ENCODE measurements around the gene PFDN1. TPM values are rescaled to one million over a fixed set of nuclear protein-coding genes. Genes with fewer than 3 reads are reported as not detected.
A peak's percentile ranks its signal among the peaks of the same experiment; 100 is the strongest.

PFDN1 gene
- total RNA-seq, 1 experiment from 2014 or later: 94.1 TPM

GRCh38 chr5:140298183-140298601, 4.7 kb downstream of the PFDN1 start:
- Histone ChIP-seq H3K27me3 (replicated peaks; ENCODE audit: insufficient read depth, low read depth, low read length, poor library complexity) (no peaks in the 10 kb centered on the region), H3K4me1 (ENCODE audit: insufficient read depth, low read length, poor library complexity, severe bottlenecking) (peaks cover 74% of the 10 kb centered on the region), H3K27ac (ENCODE audit: low read depth, low read length, poor library complexity, severe bottlenecking) (no peak overlapping the region), H3K9me3 (ENCODE audit: low read depth, low read length, poor library complexity, severe bottlenecking) (no peaks in the 10 kb centered on the region), H3K36me3 (ENCODE audit: insufficient read depth, low read length, poor library complexity, severe bottlenecking) (no peaks in the 10 kb centered on the region), H3K4me3 (ENCODE audit: low read depth, low read length, poor library complexity, severe bottlenecking) (no peak overlapping the region)
- no TSS peak for BruUV-seq (replicated peaks)
- TF ChIP-seq EZH2 (IDR thresholded peaks at IDR 0.05; ENCODE audit: borderline replicate concordance, low read depth, low read length, poor library complexity, severe bottlenecking) (no peak), CTCF (conservative IDR thresholded peaks at IDR 0.05; ENCODE audit: low read depth, low read length) (no peak)
- ChIA-PET CTCF (no interaction called here), POLR2A (ENCODE audit: low non-redundant PET) (interaction anchor here (0.6 kb wide), 1 partner anchor 54 kb away, joined by 5 read pairs; no protein-coding TSS in a partner anchor)
- intact Hi-C loops (cut with micrococcal nuclease; ENCODE audit: unreplicated experiment): no loop called here
- peak; percentile 43 for DNase-seq (ENCODE audit: low spot score)

GRCh38 chr5:140297283-140297682, 5.6 kb downstream of the PFDN1 start:
- no peaks in the 10 kb centered on the region for H3K27me3 ChIP-seq (replicated peaks; ENCODE audit: insufficient read depth, low read depth, low read length, poor library complexity)
- intact Hi-C loops (cut with micrococcal nuclease; ENCODE audit: unreplicated experiment): no loop called here
- no peak overlapping the region for H3K27ac ChIP-seq (ENCODE audit: low read depth, low read length, poor library complexity, severe bottlenecking)
- H3K4me1 ChIP-seq (ENCODE audit: insufficient read depth, low read length, poor library complexity, severe bottlenecking): peaks cover 82% of the 10 kb centered on the region
- no TSS peak for BruUV-seq (replicated peaks)
- CTCF ChIA-PET: no interaction called here
- no peaks in the 10 kb centered on the region for H3K36me3 ChIP-seq (ENCODE audit: insufficient read depth, low read length, poor library complexity, severe bottlenecking)
- no peak for DNase-seq (ENCODE audit: low spot score)
- no peaks in the 10 kb centered on the region for H3K9me3 ChIP-seq (ENCODE audit: low read depth, low read length, poor library complexity, severe bottlenecking)
- POLR2A ChIA-PET (ENCODE audit: low non-redundant PET): no interaction called here
- H3K4me3 ChIP-seq (ENCODE audit: low read depth, low read length, poor library complexity, severe bottlenecking): no peak overlapping the region
- TF ChIP-seq CTCF (conservative IDR thresholded peaks at IDR 0.05; ENCODE audit: low read depth, low read length) (no peak), EZH2 (IDR thresholded peaks at IDR 0.05; ENCODE audit: borderline replicate concordance, low read depth, low read length, poor library complexity, severe bottlenecking) (no peak)

- Histone ChIP-seq H3K27me3 (replicated peaks; ENCODE audit: insufficient read depth, low read depth, low read length, poor library complexity) (no peaks in the 10 kb centered on the region), H3K36me3 (ENCODE audit: insufficient read depth, low read length, poor library complexity, severe bottlenecking) (no peaks in the 10 kb centered on the region), H3K4me1 (ENCODE audit: insufficient read depth, low read length, poor library complexity, severe bottlenecking) (peaks cover 74% of the 10 kb centered on the region), H3K27ac (ENCODE audit: low read depth, low read length, poor library complexity, severe bottlenecking) (no peak overlapping the region), H3K4me3 (ENCODE audit: low read depth, low read length, poor library complexity, severe bottlenecking) (no peak overlapping the region), H3K9me3 (ENCODE audit: low read depth, low read length, poor library complexity, severe bottlenecking) (no peaks in the 10 kb centered on the region)
- BruUV-seq (replicated peaks): no TSS peak
- POLR2A ChIA-PET (ENCODE audit: low non-redundant PET): no interaction called here
- CTCF ChIA-PET: no interaction called here
- intact Hi-C loops (cut with micrococcal nuclease; ENCODE audit: unreplicated experiment): no loop called here
- DNase-seq (ENCODE audit: low spot score): no peak
- no peak for TF ChIP-seq EZH2 (IDR thresholded peaks at IDR 0.05; ENCODE audit: borderline replicate concordance, low read depth, low read length, poor library complexity, severe bottlenecking)
- TF ChIP-seq CTCF (conservative IDR thresholded peaks at IDR 0.05; ENCODE audit: low read depth, low read length): no peak
Observed at GRCh38 chr5:140296289-140296688, 6.6 kb downstream of the PFDN1 start.

All from A673 (cell line).